ENCODE results near the gene TAB3. TPM values are rescaled to one million over a fixed set of nuclear protein-coding genes. Genes with fewer than 3 reads are reported as not detected.
A peak's percentile ranks its signal among the peaks of the same experiment; 100 is the strongest.

The TAB3 gene
- total and polyA plus RNA-seq, 9 of the 15 experiments (the other 6 are each of a cell fraction or from before 2014, with no cell fraction given), result 2.4 to 31.1 (median 15.5) TPM

- TF ChIP-seq, protein P1, sequence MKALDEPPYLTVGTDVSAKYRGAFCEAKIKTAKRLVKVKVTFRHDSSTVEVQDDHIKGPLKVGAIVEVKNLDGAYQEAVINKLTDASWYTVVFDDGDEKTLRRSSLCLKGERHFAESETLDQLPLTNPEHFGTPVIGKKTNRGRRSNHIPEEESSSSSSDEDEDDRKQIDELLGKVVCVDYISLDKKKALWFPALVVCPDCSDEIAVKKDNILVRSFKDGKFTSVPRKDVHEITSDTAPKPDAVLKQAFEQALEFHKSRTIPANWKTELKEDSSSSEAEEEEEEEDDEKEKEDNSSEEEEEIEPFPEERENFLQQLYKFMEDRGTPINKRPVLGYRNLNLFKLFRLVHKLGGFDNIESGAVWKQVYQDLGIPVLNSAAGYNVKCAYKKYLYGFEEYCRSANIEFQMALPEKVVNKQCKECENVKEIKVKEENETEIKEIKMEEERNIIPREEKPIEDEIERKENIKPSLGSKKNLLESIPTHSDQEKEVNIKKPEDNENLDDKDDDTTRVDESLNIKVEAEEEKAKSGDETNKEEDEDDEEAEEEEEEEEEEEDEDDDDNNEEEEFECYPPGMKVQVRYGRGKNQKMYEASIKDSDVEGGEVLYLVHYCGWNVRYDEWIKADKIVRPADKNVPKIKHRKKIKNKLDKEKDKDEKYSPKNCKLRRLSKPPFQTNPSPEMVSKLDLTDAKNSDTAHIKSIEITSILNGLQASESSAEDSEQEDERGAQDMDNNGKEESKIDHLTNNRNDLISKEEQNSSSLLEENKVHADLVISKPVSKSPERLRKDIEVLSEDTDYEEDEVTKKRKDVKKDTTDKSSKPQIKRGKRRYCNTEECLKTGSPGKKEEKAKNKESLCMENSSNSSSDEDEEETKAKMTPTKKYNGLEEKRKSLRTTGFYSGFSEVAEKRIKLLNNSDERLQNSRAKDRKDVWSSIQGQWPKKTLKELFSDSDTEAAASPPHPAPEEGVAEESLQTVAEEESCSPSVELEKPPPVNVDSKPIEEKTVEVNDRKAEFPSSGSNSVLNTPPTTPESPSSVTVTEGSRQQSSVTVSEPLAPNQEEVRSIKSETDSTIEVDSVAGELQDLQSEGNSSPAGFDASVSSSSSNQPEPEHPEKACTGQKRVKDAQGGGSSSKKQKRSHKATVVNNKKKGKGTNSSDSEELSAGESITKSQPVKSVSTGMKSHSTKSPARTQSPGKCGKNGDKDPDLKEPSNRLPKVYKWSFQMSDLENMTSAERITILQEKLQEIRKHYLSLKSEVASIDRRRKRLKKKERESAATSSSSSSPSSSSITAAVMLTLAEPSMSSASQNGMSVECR (CRISPR knock-in tag; IDR thresholded peaks at IDR 0.05), result no peak
- TF ChIP-seq RBFOX2 (IDR thresholded peaks at IDR 0.05; ENCODE audit: low read depth, low read length) (peak; percentile 87), SIN3A (IDR thresholded peaks at IDR 0.05; ENCODE audit: borderline replicate concordance in 2 of 2, control insufficient read depth in 1 of 2, low read depth in 2 of 2, low read length in 2 of 2) (peak in 1 of 2 experiments; percentile 29; a peak in 1 of 4 replicates), POLR2AphosphoS5 (IDR thresholded peaks at IDR 0.05; ENCODE audit: control insufficient read depth, insufficient read depth, low read depth, low read length) (no peak), RBBP5 (IDR thresholded peaks at IDR 0.05; ENCODE audit: borderline replicate concordance, insufficient read depth, low read length, poor library complexity, severe bottlenecking) (no peak), ATF3 (IDR thresholded peaks at IDR 0.05) (peak; percentile 74), ATF3 (CRISPR knock-in tag; conservative IDR thresholded peaks at IDR 0.05) (no peak; the same call in 1 of the 2 replicates), RFX1 (IDR thresholded peaks at IDR 0.05) (no peak), CXXC5 (CRISPR knock-in tag; IDR thresholded peaks at IDR 0.05) (peak; percentile 72)
- TF ChIP-seq, protein P2, sequence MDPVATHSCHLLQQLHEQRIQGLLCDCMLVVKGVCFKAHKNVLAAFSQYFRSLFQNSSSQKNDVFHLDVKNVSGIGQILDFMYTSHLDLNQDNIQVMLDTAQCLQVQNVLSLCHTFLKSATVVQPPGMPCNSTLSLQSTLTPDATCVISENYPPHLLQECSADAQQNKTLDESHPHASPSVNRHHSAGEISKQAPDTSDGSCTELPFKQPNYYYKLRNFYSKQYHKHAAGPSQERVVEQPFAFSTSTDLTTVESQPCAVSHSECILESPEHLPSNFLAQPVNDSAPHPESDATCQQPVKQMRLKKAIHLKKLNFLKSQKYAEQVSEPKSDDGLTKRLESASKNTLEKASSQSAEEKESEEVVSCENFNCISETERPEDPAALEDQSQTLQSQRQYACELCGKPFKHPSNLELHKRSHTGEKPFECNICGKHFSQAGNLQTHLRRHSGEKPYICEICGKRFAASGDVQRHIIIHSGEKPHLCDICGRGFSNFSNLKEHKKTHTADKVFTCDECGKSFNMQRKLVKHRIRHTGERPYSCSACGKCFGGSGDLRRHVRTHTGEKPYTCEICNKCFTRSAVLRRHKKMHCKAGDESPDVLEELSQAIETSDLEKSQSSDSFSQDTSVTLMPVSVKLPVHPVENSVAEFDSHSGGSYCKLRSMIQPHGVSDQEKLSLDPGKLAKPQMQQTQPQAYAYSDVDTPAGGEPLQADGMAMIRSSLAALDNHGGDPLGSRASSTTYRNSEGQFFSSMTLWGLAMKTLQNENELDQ (CRISPR knock-in tag; IDR thresholded peaks at IDR 0.05; ENCODE audit: borderline replicate concordance), result no peak
- TF ChIP-seq, protein P3, sequence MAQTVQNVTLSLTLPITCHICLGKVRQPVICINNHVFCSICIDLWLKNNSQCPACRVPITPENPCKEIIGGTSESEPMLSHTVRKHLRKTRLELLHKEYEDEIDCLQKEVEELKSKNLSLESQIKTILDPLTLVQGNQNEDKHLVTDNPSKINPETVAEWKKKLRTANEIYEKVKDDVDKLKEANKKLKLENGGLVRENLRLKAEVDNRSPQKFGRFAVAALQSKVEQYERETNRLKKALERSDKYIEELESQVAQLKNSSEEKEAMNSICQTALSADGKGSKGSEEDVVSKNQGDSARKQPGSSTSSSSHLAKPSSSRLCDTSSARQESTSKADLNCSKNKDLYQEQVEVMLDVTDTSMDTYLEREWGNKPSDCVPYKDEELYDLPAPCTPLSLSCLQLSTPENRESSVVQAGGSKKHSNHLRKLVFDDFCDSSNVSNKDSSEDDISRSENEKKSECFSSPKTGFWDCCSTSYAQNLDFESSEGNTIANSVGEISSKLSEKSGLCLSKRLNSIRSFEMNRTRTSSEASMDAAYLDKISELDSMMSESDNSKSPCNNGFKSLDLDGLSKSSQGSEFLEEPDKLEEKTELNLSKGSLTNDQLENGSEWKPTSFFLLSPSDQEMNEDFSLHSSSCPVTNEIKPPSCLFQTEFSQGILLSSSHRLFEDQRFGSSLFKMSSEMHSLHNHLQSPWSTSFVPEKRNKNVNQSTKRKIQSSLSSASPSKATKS (CRISPR knock-in tag; IDR thresholded peaks at IDR 0.05), result no peak
- TF ChIP-seq, protein P4, sequence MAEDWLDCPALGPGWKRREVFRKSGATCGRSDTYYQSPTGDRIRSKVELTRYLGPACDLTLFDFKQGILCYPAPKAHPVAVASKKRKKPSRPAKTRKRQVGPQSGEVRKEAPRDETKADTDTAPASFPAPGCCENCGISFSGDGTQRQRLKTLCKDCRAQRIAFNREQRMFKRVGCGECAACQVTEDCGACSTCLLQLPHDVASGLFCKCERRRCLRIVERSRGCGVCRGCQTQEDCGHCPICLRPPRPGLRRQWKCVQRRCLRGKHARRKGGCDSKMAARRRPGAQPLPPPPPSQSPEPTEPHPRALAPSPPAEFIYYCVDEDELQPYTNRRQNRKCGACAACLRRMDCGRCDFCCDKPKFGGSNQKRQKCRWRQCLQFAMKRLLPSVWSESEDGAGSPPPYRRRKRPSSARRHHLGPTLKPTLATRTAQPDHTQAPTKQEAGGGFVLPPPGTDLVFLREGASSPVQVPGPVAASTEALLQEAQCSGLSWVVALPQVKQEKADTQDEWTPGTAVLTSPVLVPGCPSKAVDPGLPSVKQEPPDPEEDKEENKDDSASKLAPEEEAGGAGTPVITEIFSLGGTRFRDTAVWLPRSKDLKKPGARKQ (CRISPR knock-in tag; IDR thresholded peaks at IDR 0.05), result no peak
Measured at GRCh38 chrX:30889147-30890140, at the start of gene TAB3 (continued).
